Heart left ventricle (tissue), 13 donors: ENCODE measurements around the gene AKR1B1.

Experiments used
- CTCF ChIP-seq, 12 donors: fragments of 200-600 bp; sonication (generic) in 4 of 12; IDR thresholded peaks; one replicate each; pipeline versions ENCODE4 v1.5.0 to v1.8.0; 2018 to 2022; ENCODE audit warnings: antibody characterized with exemption in 12 of 12, mild to moderate bottlenecking in 5 of 12
- POLR2A ChIP-seq, 2 donors: fragments of 450-650 bp; IDR thresholded peaks; one replicate each; pipeline ENCODE4 v1.6.1; 2017; ENCODE audit warnings: antibody characterized with exemption in 2 of 2, mild to moderate bottlenecking in 2 of 2, moderate library complexity in 2 of 2
- donor health status: ischemic (EF 13 %, LVEDD 7.1; RV severe dilation, severe dysfunction).
- donor health status: DM: no; HTN: yes; CAD: no.
- donor health status: DM: no; HTN: no; CAD: no.
- donor health status: ischemic (EF 25% LVEDD 6.9; RV normal size, moderate dysfunction).
- donor health status: ischemic (EF 25% LVEDD 5.7; RV mildly dilated, moderate dysfunction).
- donor health status: ischemic (EF 35%, LVEDD 5.7; RV mildly dilated, moderate dysfunction).
- donor health status: nonischemic (EF 11% LVEDD 7.7; RV severe dilation, severe dysfunction).
- donor health status: DM: yes; HTN: yes; CAD: no.
- donor health status: PGD.
- donor health status: ischemic (EF 29% LVEDD 5.4; RV normal size, mild dysfunction).
- donor health status: nonischemic (EF 23%, LVEDD 6.1; RV moderate dilation, normal function).

DNA sequence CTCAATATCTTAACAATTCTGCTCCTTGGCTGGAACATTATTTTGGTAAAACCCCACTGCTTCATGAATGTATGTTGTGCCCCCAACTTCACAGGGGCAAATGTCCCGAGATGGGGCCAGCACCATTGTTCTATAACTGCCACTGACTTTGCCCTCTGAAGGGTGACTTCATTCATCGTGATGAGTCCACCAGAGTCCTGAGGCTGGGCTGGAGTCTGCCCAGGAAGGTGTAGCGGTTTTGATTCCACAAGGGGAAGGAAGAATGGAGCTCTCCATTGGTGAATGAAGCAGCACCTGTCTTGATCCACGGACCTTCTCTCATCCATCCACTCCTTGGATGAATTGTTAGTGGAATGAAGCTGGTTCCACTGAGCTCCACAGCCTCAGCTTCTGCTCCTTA, 18.4 kb downstream of the AKR1B1 start:
- TF ChIP-seq CTCF (IDR thresholded peaks at IDR 0.05) (no peak), POLR2A (IDR thresholded peaks at IDR 0.05) (no peak)
